A549 (cell line): Measurements from ENCODE around the gene C16orf89. TPM values are rescaled to one million over a fixed set of nuclear protein-coding genes. Genes with fewer than 3 reads are reported as not detected.
"Not testable (repeated sequence)": the region's sequence is repeated elsewhere in the genome, so short reads cannot be mapped to it uniquely, and the experiment has no call there.

Experiments used
- ATAC-seq, 2 experiments: fragments of 200-7000 bp in 1 of 2; fragments of >200 bp in 1 of 2; cut with Nextera tagmentation in 1 of 2; cut with Tn5 transposase in 1 of 2; 3 replicates each; pipeline versions ENCODE4 v1.8.0 to v1.9.1; 2018 to 2020; ENCODE audit warnings: mild to moderate bottlenecking in 1 of 2, moderate library complexity in 1 of 2
- CTCF ChIA-PET: fragments of 300-600 bp; sonication (Branson Sonifier 250); formaldehyde crosslinking; extraction: SDS; loops from one replicate; lab custom pipeline; 2021; ENCODE audit warnings: antibody characterized with exemption, inconsistent platforms; lab: Yijun Ruan, JAX
- POLR2A ChIA-PET: fragments of 350-600 bp; formaldehyde crosslinking; extraction: SDS; loops from one replicate; lab custom pipeline; 2021; ENCODE audit warnings: antibody characterized with exemption, inconsistent platforms; lab: Yijun Ruan, JAX
- DNase-seq, 2 experiments: peaks; one replicate each; pipeline versions ENCODE4 v3.0.0 to v3.0.0-alpha.2; 2011 to 2016; ENCODE audit warnings: low read depth in 1 of 2, low spot score in 1 of 2
- FAIRE-seq: peaks from 2 replicates; lab custom pipeline; 2011; peaks lifted over from hg19 to GRCh38; lab: Jason Lieb, UNC
- H3K27ac ChIP-seq, 2 experiments: fragments of >200 bp; sonication (Bioruptor Twin); formaldehyde crosslinking; 3 replicates each; pipeline ENCODE4 v1.5.1; 2016 to 2017
- H3K4me1 ChIP-seq: fragments of >200 bp; sonication (Bioruptor Twin); formaldehyde crosslinking; 3 replicates; pipeline ENCODE4 v1.6.1; 2016
- H3K4me2 ChIP-seq: fragments of >200 bp; sonication (Bioruptor Twin); formaldehyde crosslinking; 3 replicates; pipeline ENCODE4 v1.6.1; 2016
- H3K4me3 ChIP-seq: fragments of >200 bp; sonication (Bioruptor Twin); formaldehyde crosslinking; 3 replicates; pipeline ENCODE4 v1.5.1; 2016
- H3K9me3 ChIP-seq: fragments of >200 bp; sonication (Bioruptor Twin); formaldehyde crosslinking; 3 replicates; pipeline ENCODE4 v1.6.1; 2016
- RAD21 ChIP-seq, 2 experiments: fragments of >200 bp in 1 of 2; sonication (Bioruptor Twin) in 1 of 2; formaldehyde crosslinking in 1 of 2; IDR thresholded peaks in 1 of 2; conservative IDR thresholded peaks in 1 of 2; 2 replicates in 1 of 2; 3 replicates in 1 of 2; pipeline ENCODE4 v1.6.1; 2012 to 2018; ENCODE audit warnings: inconsistent platforms in 1 of 2
- WGBS: methylation state at CpG from one replicate; pipeline ENCODE4 v1.1.6; 2017; ENCODE audit errors: missing lambda C conversion rate; 5-methylcytosine and 5-hydroxymethylcytosine counted together
- polyA plus RNA-seq, 4 experiments: library from polyadenylated mRNA; depleted of rRNA in 3 of 4; stranded (reverse); fragments of >200 nt; fragmentation: RNase III in 1 of 4; extraction: RNeasy Plus Mini Kit Qiagen cat#74134 plus additional on column Dnase treatment in 1 of 4; gene quantifications; 2 replicates in 3 of 4; 3 replicates in 1 of 4; pipeline ENCODE4 v1.2.3, GENCODE V29; 2011 to 2017
- TF ChIP-seq, protein P1 (sequence below): fragments of >200 bp; sonication (Bioruptor Twin); formaldehyde crosslinking; IDR thresholded peaks from 3 replicates; pipeline ENCODE4 v1.5.1; 2016

Gene C16orf89
- polyA plus RNA-seq, 2 of the 4 experiments (the other 2 are of a cell fraction), result not detected

DNA sequence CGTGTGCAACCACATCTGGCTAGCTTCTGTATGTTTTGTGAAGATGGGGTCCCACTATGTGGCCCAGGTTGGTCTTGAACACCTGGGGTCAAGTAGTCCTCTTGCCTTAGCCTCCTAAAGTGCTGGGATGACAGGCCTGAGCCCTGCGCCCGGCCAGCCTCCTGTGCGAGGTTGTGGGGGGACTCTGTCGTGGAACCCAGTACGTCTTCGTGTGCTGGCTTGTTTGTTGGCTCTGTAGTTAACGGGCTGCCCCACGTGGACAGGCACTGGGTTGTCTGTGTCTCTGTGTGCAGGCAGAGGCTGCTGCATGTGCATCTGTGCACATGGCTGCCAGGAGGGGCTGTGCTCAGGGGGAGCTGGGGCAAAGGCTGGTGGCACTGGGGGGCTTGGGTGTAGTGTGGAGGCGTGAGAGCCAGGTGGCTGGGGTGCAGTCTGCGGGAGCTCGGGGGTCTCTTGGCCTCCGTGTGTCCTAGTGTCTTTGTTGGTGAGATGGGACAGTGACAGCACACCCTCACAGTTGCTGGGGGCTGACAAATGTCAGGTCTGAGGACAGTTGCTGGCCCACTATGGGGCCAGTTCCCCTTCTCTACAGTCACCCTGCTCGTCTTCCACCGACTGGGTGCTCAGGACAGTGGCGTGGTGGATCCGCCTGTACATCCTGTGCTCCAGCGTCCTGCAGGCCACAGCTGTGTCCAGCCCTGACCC is 22.5 kb upstream of the C16orf89 start:
- H3K4me2 ChIP-seq, FAIRE-seq, ATAC-seq, POLR2A ChIA-PET, H3K27ac ChIP-seq, H3K4me1 ChIP-seq, H3K9me3 ChIP-seq, DNase-seq, H3K4me3 ChIP-seq: not testable (repeated sequence)
- 97% methylated on average over 10 of the region's 18 CpGs for WGBS
- CTCF ChIA-PET, result interaction anchor here (1.0 to 1.1 kb wide), 2 partner anchors 12 to 13 kb away, joined by 3 read pairs; no protein-coding TSS in a partner anchor

DNA sequence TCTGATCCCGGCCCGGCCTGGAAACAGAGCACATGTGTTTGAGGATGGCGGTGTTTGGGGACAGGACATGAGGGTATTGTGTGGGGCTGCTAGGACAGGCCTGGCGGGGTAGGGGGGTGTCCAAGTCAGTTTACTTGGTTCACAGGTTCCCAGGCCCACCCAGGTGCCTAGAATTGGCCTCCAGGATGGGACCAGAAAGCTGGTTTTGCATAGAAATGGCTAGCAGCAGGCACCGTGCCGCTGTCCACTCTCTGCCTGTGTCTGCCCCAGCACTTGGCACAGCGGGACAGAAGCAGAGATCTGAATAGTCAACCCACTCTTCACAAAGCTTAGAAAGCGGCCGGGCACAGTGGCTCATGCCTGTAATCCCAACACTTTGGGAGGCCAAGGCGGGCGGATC is 20.0 kb upstream of the C16orf89 start:
- not testable (repeated sequence) for H3K9me3 ChIP-seq, H3K4me1 ChIP-seq, DNase-seq, H3K4me3 ChIP-seq, H3K27ac ChIP-seq, H3K4me2 ChIP-seq, FAIRE-seq, ATAC-seq
- ChIA-PET POLR2A (interaction anchor here (1.0 kb wide), 1 partner anchor 55 kb away, joined by 3 read pairs; no protein-coding TSS in a partner anchor), CTCF (interaction anchor here (0.7 to 2.6 kb wide), 5 partner anchors 10 to 107 kb away, joined by 3 to 15 read pairs (median 8); partner anchors contain the start of gene ALG1)
- 95% methylated on average over 9 of the region's 11 CpGs for WGBS

DNA sequence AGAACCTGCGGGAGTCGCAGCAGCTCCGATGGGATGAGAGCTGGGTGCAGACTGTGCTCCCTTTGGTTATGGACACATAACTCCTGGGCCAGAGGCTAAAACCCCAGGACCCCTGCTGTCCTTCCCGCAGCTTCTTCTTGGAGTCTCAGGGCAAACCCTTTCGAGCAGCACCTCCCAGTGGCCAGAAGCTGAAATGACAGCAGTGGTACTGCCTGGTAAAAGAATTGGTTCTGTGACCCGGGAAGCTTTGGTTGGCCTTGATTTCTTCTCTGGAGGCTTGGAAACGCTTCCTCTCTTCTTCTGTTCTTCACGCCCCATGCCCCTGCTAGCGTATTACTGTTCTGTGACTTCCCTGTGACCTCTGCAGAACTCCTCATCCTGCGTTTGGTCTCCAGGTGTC is 19.0 kb upstream of the C16orf89 start:
- 49% methylated on average over 9 of the region's 10 CpGs for WGBS
- not testable (repeated sequence) for FAIRE-seq, H3K27ac ChIP-seq, H3K4me1 ChIP-seq, H3K4me3 ChIP-seq
- CTCF ChIA-PET, result interaction anchor here (0.6 to 2.6 kb wide), 9 partner anchors 9 to 387 kb away, joined by 3 to 15 read pairs (median 3); partner anchors contain the start of gene ALG1
- peak; percentile 54 to 72 for DNase-seq
- TF ChIP-seq, protein P1, sequence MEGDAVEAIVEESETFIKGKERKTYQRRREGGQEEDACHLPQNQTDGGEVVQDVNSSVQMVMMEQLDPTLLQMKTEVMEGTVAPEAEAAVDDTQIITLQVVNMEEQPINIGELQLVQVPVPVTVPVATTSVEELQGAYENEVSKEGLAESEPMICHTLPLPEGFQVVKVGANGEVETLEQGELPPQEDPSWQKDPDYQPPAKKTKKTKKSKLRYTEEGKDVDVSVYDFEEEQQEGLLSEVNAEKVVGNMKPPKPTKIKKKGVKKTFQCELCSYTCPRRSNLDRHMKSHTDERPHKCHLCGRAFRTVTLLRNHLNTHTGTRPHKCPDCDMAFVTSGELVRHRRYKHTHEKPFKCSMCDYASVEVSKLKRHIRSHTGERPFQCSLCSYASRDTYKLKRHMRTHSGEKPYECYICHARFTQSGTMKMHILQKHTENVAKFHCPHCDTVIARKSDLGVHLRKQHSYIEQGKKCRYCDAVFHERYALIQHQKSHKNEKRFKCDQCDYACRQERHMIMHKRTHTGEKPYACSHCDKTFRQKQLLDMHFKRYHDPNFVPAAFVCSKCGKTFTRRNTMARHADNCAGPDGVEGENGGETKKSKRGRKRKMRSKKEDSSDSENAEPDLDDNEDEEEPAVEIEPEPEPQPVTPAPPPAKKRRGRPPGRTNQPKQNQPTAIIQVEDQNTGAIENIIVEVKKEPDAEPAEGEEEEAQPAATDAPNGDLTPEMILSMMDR, result peak; percentile 42
- peak; percentile 50 to 61 for TF ChIP-seq RAD21 (conservative IDR thresholded peaks at IDR 0.05 in 1 of 2, IDR thresholded peaks at IDR 0.05 in 1 of 2)
- TF ChIP-seq, all 56 proteins: peak for 2; not testable (repeated sequence) for 54
- POLR2A ChIA-PET, H3K9me3 ChIP-seq, H3K4me2 ChIP-seq, ATAC-seq: not testable (repeated sequence)

DNA sequence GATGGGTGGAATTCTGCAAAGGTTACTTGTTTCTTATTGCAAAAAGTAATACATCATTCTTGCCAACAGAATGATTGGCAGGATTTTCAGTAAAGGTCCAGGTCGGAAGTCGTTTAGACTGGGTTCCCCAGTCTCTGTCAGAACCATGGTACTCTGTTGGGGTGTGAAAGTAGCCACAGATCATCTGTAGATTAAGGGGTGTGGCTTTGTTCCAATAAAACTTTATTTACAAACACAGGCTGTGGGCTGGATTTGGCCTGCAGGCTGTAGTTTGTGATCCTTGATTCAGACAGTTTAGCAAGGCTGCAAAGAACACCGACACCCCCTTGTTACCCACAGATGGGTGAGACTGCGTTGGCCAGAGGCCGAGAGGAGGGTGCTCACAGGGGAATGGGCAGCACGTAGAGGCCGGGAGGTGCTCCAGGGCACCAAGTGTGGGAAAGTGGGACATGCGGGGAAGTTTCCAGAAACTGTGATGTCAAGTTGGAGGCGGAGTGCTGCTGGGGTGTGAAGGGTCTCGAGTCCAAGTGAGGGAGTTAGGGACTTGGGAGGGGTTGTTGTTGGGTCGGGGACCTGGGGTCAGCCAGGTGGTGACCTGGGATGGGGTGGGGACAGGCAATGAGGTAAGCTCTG is 18.5 kb upstream of the C16orf89 start:
- CTCF ChIA-PET, result interaction anchor here (0.8 to 2.6 kb wide), 9 partner anchors 8 to 387 kb away, joined by 3 to 15 read pairs (median 4); partner anchors contain the start of gene ALG1
- DNase-seq, H3K4me1 ChIP-seq, H3K4me2 ChIP-seq, H3K9me3 ChIP-seq, ATAC-seq, FAIRE-seq, H3K4me3 ChIP-seq, H3K27ac ChIP-seq, POLR2A ChIA-PET: not testable (repeated sequence)
- WGBS, result 68% methylated on average over 11 of the region's 11 CpGs

GRCh38 chr16:5083646-5084045 is 17.9 kb upstream of the C16orf89 start:
- POLR2A ChIA-PET, H3K4me2 ChIP-seq, DNase-seq, H3K4me1 ChIP-seq, ATAC-seq, H3K27ac ChIP-seq, H3K9me3 ChIP-seq, H3K4me3 ChIP-seq, FAIRE-seq: not testable (repeated sequence)
- WGBS, result 93% methylated on average over 9 of the region's 9 CpGs
- CTCF ChIA-PET, result interaction anchor here (1.1 to 2.6 kb wide), 5 partner anchors 8 to 127 kb away, joined by 3 to 15 read pairs (median 4); partner anchors contain the start of gene ALG1

DNA sequence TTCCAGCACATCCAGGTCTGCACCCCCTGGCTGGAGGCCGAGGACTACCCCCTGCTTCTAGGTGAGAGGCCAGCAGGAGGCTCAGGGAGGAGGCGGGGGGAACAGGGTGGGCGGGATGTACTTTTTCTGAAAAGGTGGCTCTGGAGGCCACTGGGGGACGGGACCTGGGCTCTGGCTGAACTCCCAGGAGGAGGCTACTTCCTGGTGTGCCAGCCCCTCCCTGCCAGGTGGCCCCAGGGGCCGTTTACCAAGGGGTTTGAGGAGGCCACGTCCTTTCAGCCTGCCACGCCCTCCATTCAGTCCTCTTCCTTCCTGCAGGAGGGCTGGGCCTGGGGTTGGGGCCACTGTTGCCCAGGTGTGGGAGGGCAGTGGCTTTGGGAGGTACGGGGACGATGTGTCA is 15.2 kb upstream of the C16orf89 start:
- CTCF ChIA-PET, H3K27ac ChIP-seq, FAIRE-seq, DNase-seq, ATAC-seq, POLR2A ChIA-PET, H3K9me3 ChIP-seq, H3K4me3 ChIP-seq, H3K4me1 ChIP-seq, H3K4me2 ChIP-seq: not testable (repeated sequence)
- WGBS, result 62% methylated on average over 5 of the region's 9 CpGs

DNA sequence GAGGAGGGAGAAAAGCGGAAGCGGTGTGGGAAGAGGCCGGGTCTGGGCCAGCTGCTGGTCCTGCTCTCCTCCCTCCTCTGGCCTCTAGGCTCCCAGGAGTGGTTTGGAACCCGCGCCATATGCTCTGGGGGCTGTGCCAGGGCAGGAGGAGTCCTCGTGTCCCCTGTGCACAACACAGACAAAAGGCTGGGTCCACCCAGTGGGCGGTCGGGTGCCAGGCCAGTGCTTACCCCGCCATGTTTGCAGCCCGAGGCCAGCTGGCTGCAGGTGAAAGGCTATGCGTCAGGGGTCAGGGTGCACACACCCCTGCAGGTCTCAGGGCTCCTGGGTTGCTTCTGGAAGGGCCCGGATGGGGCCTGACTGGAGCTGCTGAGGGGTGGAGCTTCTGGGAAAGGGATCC is 14.7 kb upstream of the C16orf89 start:
- POLR2A ChIA-PET, H3K27ac ChIP-seq, H3K4me2 ChIP-seq, FAIRE-seq, H3K9me3 ChIP-seq, ATAC-seq, H3K4me3 ChIP-seq, CTCF ChIA-PET, H3K4me1 ChIP-seq, DNase-seq: not testable (repeated sequence)
- WGBS, result 88% methylated on average over 6 of the region's 12 CpGs
